Fibroblast of upper back skin (primary cell): ENCODE data around the gene MX2.

Experiments
- DNase-seq: peaks from one replicate; pipeline ENCODE4 v3.0.0-alpha.2; 2013

Gene MX2

DNA sequence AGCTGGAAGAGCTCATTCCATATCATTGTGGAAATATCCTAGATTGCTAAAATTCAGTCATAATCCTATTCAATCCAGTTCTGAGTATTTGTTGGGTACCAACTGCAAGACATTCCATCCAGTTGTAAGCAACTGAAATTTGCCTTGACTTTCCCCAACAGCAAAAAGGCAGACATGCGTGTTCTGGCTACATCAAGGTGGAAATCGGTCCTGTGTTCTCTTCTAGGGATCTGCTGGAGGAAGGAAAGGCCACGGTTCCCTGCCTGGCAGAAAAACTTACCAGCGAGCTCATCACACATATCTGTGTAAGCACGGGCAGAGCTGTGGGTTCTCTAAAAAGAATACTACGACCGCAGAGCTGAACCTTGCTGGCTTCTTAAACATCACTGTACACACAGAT, 81.7 kb downstream of the MX2 start:
- DNase-seq, result no peak

DNA sequence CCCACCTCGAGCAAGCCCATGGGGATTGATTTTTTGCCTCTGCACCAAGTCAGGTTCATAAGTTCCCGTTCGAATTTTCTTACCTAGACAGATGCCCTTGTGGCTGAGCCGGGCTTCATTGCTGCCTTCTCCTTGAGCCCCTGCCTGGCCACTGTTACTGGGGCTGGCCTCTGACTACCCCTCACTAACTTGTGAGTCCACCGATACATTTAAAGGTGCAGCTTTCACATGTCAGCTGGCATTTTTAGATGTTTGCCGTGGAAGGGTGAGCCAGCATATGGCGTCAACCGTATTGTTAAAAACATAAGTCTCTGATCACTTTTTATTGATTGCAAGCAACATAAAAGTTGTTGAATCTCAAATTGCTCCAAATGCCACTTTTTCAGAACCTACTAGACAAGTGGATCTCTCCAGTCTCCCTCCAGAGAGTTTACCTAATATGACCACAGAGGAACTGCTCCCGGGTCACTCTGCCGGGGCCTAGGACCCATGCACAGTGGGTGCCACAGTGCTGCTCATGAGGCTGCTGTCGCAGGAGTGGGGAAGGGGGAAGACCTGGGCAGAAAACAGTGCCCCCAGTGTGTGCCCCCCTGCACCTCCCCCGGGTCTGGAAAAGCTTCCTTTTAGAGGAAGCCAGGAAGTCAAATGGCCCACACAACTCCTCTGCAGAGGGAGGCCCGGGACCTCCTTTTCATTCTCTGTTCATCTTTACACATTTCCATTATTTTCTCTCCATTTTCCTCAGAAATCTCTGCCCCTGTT, 83.1 kb downstream of the MX2 start:
- no peak for DNase-seq

DNA sequence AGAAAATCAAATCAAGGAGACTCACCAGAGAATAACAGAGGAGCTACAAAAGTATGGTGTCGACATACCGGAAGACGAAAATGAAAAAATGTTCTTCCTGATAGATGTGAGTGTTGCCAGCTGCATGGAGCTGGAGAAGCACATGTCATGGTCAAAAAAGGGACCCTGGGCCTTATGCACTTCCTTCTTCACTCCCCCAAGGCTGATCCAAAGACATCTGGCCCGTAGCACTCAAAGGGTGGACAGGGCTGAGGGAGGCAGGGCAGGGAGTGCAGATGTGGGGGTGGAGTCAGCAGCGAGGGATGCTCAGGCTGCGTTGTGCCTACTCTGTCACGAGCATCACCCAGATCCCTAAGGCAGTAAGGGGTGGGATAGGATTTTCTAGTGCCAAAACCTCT, 83.6 kb downstream of the MX2 start:
- no peak for DNase-seq

DNA sequence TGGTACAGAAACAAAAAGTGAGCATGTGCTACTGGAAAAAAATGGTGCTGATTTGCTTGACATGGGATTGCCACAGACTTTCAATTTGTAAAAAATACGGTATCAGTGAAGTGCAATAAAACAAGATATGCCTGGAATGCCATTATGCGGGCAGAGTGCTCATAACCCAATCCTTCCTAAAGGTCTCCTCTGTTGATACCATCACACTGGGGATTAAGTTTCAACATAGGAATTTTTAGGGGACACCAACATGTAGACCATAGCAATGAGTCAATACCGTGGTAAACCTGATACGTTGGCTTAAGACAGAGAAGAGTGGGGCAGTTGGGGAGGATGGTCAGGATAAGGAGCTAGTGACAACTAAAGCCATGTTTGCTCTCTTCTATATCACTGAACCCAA, 84.8 kb downstream of the MX2 start:
- peak; percentile 44 for DNase-seq

DNA sequence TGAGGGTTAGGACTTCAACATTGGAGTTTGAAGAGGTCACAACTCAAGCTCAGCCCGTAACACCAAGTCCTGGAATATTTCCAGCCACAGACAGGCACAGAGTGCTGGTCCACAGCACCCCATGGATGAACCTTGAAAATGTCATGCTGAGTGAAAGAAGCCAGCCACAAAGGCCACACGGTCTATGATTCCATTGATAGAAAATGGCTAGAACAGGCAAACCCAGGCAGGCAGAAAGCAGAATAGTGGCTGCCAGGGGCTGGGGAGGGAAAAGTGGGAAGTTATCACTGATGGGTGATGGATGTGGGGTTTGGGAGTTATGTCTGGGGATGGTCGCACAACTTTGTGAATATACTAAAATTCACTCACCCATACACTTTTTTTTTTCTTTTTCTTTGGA, 85.5 kb downstream of the MX2 start:
- DNase-seq, result no peak

DNA sequence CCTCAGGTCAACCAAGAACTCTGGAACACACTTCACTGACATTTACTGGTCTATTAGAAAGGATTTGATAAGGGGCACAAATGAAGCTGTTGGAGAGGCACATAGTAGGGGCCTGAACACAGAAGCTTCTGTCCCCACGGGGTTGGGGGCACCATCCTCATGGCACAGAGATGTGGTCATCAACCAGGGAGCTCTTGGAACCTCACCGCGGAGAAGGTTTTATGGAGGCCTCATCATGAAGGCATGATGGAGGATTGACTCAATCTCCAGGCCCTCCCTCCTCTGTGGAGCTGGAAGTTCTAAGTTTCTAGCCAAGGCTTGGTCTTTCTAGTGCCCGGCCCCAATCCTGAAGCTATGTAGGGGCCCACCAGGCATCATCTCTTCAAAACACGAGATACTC, 87.8 kb downstream of the MX2 start:
- no peak for DNase-seq

DNA sequence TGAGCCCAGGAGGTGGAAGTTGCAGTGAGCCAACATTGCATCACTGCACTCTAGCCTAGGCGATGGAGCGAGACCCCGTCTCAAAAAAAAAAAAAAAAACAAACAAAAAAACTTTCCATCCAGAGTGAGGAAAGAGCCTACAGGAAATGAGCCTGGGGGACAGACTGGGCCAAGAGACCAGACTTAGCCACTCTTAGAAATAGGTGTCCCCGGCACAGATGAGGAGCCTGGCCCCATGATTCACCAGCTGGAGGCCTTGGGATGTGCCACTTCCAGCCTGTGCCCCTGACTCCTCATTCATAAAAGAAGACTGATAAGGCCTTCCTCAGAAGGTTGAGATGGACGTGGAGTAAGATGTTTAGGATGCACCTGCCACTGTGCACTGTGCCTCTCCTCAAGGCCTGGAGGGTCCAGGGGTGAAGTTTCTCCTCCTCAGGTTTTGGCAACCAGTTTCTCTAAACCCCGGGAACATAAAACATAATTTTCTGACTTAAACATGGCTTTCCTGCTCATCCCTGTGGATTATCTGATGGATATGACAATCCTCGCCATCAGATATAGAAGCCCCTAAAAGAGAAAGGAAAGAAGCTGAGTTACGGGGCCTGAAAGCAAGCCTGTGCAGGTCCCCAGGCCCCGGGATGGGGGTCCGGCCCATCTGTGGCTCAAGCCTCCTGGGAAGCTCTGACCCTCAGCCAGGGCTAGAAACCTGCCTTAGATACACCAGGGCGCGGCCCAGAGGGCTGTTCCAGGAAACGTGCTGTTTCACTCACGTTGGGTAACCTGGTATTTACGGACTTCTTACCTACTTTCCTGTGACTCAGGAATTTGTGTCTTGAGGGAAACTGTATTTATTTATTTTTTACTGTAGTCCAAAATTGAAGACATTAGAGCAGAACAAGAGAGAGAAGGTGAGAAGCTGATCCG, 90.2 kb downstream of the MX2 start:
- no peak for DNase-seq

DNA sequence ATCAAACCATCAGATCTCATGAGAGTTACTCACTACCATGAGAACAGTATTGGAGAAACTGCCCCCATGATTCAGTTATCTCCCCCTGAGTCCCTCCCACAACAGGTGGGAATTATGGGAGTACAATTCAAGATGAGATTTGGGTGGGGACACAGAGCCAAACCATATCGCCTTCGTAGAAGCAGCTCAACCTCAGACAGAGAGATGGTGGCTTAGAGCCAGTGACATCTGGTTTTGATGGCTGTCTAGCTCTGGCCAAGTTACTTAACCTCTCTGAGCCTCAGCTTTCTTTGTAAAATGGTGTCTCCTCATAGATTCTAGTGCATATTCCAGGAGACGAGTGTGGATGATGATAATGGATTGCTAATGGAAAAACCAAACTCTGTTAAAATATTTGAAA, 91.4 kb downstream of the MX2 start:
- DNase-seq, result no peak

DNA sequence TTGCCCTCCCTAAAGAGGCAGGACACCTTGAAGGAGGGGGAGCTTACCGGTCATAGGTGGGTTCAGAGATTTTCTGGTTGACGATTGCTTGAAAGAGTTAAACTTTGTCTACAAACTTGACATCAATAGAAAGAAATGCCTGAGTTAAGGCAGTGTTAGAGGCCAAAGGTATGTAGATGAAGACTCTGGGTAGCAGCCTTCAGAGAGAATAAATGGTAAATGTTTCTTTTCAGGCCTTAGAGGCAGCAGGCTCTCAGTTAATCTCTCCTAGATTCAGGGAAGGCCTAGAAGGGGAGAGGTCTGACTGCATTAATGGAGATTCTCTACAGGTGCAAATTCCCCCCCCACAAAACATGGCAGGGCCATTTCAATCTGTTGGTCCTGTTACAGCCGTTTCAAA, 91.9 kb downstream of the MX2 start:
- no peak for DNase-seq

DNA sequence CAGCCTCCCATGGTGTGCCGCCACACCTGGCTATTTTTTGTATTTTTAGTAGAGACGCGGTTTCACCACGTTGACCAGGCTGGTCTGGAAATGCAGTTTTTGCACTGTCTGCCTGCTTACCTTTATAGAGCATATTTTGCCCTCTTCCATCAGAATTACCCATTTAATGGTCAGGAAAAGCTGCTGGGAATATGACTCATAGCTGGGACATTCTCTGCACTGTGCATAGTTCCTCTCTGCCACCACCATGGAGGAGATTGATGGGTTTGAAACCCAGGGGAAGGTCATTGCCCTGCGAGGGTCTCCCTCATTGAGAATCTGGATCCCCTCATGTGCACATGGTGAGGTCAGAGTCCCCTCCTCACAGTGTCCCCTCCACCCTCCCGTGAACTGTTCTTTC, 96.3 kb downstream of the MX2 start:
- DNase-seq, result no peak

DNA sequence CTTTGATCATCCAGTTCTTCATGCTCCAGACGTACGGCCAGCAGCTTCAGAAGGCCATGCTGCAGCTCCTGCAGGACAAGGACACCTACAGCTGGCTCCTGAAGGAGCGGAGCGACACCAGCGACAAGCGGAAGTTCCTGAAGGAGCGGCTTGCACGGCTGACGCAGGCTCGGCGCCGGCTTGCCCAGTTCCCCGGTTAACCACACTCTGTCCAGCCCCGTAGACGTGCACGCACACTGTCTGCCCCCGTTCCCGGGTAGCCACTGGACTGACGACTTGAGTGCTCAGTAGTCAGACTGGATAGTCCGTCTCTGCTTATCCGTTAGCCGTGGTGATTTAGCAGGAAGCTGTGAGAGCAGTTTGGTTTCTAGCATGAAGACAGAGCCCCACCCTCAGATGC, 96.7 kb downstream of the MX2 start:
- no peak for DNase-seq
